ENCODE data around the gene SLC9A3. TPM values are rescaled to one million over a fixed set of nuclear protein-coding genes. Genes with fewer than 3 reads are reported as not detected.

Gene SLC9A3
- total RNA-seq, 4 donors from 2014 or later: 4.8 to 701 (median 183) TPM

GRCh38 chr5:571791-572190 is 47.5 kb upstream of the SLC9A3 start:
- Histone ChIP-seq H3K27me3 (peaks cover 73% of the 10 kb centered on the region), H3K9me3 (peaks cover 0 to 11% of the 10 kb centered on the region in 2 donors), H3K36me3 (no peaks in the 10 kb centered on the region), H3K4me3 (no peak overlapping the region), H3K27ac (no peak overlapping the region), H3K4me1 (no peaks in the 10 kb centered on the region)
- no peak for DNase-seq
- intact Hi-C loops (cut with DNase I; ENCODE audit: low total_unique reads): no loop called here
- in situ Hi-C loops (cut with MboI; ENCODE audit: low pct_ligation_motif_present in 1 of 4, low pct_unique_long_range_greater_than_20kb in 1 of 4, low sequenced_read_pairs in 3 of 4): no loop called here
- TF ChIP-seq CTCF (IDR thresholded peaks at IDR 0.05): no peak
- TF ChIP-seq POLR2AphosphoS5 (IDR thresholded peaks at IDR 0.05): no peak
- TF ChIP-seq EP300 (IDR thresholded peaks at IDR 0.05; ENCODE audit: low read depth): no peak
- no peak for TF ChIP-seq POLR2A (IDR thresholded peaks at IDR 0.05)
- WGBS, 2 donors (ENCODE audit: low coverage in 1 of 2): 88% methylated on average over 13 of the region's 13 CpGs; no CpG with 5 or more reads in 1 of the 2 donors

GRCh38 chr5:570886-571285 is 46.6 kb upstream of the SLC9A3 start:
- Histone ChIP-seq H3K27ac (no peak overlapping the region), H3K27me3 (peaks cover 75% of the 10 kb centered on the region), H3K4me3 (no peak overlapping the region), H3K4me1 (peaks cover 0 to under 1% (median 0%) of the 10 kb centered on the region in 4 donors), H3K36me3 (no peaks in the 10 kb centered on the region), H3K9me3 (peaks cover 0 to 5% of the 10 kb centered on the region in 2 donors)
- in situ Hi-C loops (cut with MboI; ENCODE audit: low pct_ligation_motif_present in 1 of 4, low pct_unique_long_range_greater_than_20kb in 1 of 4, low sequenced_read_pairs in 3 of 4) (no loop called here), intact Hi-C loops (cut with DNase I; ENCODE audit: low total_unique reads) (no loop called here)
- 88% methylated on average over 4 of the region's 8 CpGs; no CpG with 5 or more reads in 1 of the 2 donors for WGBS, 2 donors (ENCODE audit: low coverage in 1 of 2)
- TF ChIP-seq CTCF (IDR thresholded peaks at IDR 0.05) (no peak), POLR2A (IDR thresholded peaks at IDR 0.05) (no peak), EP300 (IDR thresholded peaks at IDR 0.05; ENCODE audit: low read depth) (no peak), POLR2AphosphoS5 (IDR thresholded peaks at IDR 0.05) (no peak)
- DNase-seq: no peak

- intact Hi-C loops (cut with DNase I; ENCODE audit: low total_unique reads): no loop called here
- DNase-seq: no peak
- in situ Hi-C loops (cut with MboI; ENCODE audit: low pct_ligation_motif_present in 1 of 4, low pct_unique_long_range_greater_than_20kb in 1 of 4, low sequenced_read_pairs in 3 of 4): no loop called here
- Histone ChIP-seq H3K4me3 (no peak overlapping the region), H3K27me3 (peaks cover 76% of the 10 kb centered on the region), H3K9me3 (peaks cover 0 to under 1% of the 10 kb centered on the region in 2 donors), H3K27ac (no peak overlapping the region), H3K4me1 (peaks cover 0 to 4% (median 0%) of the 10 kb centered on the region in 4 donors), H3K36me3 (no peaks in the 10 kb centered on the region)
- WGBS, 2 donors (ENCODE audit: low coverage in 1 of 2): 87 to 89% methylated on average over 8 to 17 of the region's 17 CpGs
- TF ChIP-seq CTCF (IDR thresholded peaks at IDR 0.05): no peak
- TF ChIP-seq POLR2AphosphoS5 (IDR thresholded peaks at IDR 0.05): no peak
- TF ChIP-seq POLR2A (IDR thresholded peaks at IDR 0.05): no peak
- TF ChIP-seq EP300 (IDR thresholded peaks at IDR 0.05; ENCODE audit: low read depth): no peak
Measured at GRCh38 chr5:570446-570845, 46.2 kb upstream of the SLC9A3 start.

- no peak for DNase-seq
- TF ChIP-seq POLR2AphosphoS5 (IDR thresholded peaks at IDR 0.05) (no peak), CTCF (IDR thresholded peaks at IDR 0.05) (no peak), POLR2A (IDR thresholded peaks at IDR 0.05) (no peak), EP300 (IDR thresholded peaks at IDR 0.05; ENCODE audit: low read depth) (no peak)
- Histone ChIP-seq H3K9me3 (no peaks in the 10 kb centered on the region), H3K4me3 (no peak overlapping the region), H3K36me3 (no peaks in the 10 kb centered on the region), H3K27me3 (peaks cover 72% of the 10 kb centered on the region), H3K27ac (no peak overlapping the region), H3K4me1 (peaks cover 0 to 4% (median 0%) of the 10 kb centered on the region in 4 donors)
- in situ Hi-C loops (cut with MboI; ENCODE audit: low pct_ligation_motif_present in 1 of 4, low pct_unique_long_range_greater_than_20kb in 1 of 4, low sequenced_read_pairs in 3 of 4) (no loop called here), intact Hi-C loops (cut with DNase I; ENCODE audit: low total_unique reads) (no loop called here)
- 82% methylated on average over 19 of the region's 21 CpGs; no CpG with 5 or more reads in 1 of the 2 donors for WGBS, 2 donors (ENCODE audit: low coverage in 1 of 2)
Measured at GRCh38 chr5:569868-570361, 45.7 kb upstream of the SLC9A3 start.

All from transverse colon (tissue), 4 donors.